ENCODE measurements around the gene ZFR2.
"Not testable (repeated sequence)": the region's sequence is repeated elsewhere in the genome, so short reads cannot be mapped to it uniquely, and the experiment has no call there.

The ZFR2 gene

GRCh38 chr19:3874695-3875094, 5.9 kb upstream of the ZFR2 start:
- in situ Hi-C loops (cut with MboI; ENCODE audit: low sequenced_read_pairs): not testable (repeated sequence)

- in situ Hi-C loops (cut with MboI; ENCODE audit: low sequenced_read_pairs): no loop called here
These were observed 4.3 kb upstream of the ZFR2 start for GRCh38 chr19:3873151-3873550.

GRCh38 chr19:3867971-3868769, 668 bp downstream of the ZFR2 start:
- in situ Hi-C loops (cut with MboI; ENCODE audit: low sequenced_read_pairs): no loop called here

- in situ Hi-C loops (cut with MboI; ENCODE audit: low sequenced_read_pairs): no loop called here
These were observed 1.8 kb downstream of the ZFR2 start for GRCh38 chr19:3866910-3867638.

GRCh38 chr19:3863648-3864047, 5.2 kb downstream of the ZFR2 start:
- in situ Hi-C loops (cut with MboI; ENCODE audit: low sequenced_read_pairs): no loop called here

- in situ Hi-C loops (cut with MboI; ENCODE audit: low sequenced_read_pairs): no loop called here
These were observed 5.9 kb downstream of the ZFR2 start for GRCh38 chr19:3862826-3863500.

GRCh38 chr19:3860499-3860898, 8.3 kb downstream of the ZFR2 start:
- in situ Hi-C loops (cut with MboI; ENCODE audit: low sequenced_read_pairs): no loop called here

GRCh38 chr19:3857449-3858003, 11.3 kb downstream of the ZFR2 start:
- in situ Hi-C loops (cut with MboI; ENCODE audit: low sequenced_read_pairs): no loop called here

- in situ Hi-C loops (cut with MboI; ENCODE audit: low sequenced_read_pairs): no loop called here
These were observed 13.5 kb downstream of the ZFR2 start for GRCh38 chr19:3855320-3855719.

GRCh38 chr19:3852614-3853254, 16.1 kb downstream of the ZFR2 start:
- in situ Hi-C loops (cut with MboI; ENCODE audit: low sequenced_read_pairs): no loop called here

GRCh38 chr19:3852177-3852511, 16.7 kb downstream of the ZFR2 start:
- in situ Hi-C loops (cut with MboI; ENCODE audit: low sequenced_read_pairs): no loop called here

GRCh38 chr19:3851254-3852176, 17.3 kb downstream of the ZFR2 start:
- in situ Hi-C loops (cut with MboI; ENCODE audit: low sequenced_read_pairs): no loop called here

- in situ Hi-C loops (cut with MboI; ENCODE audit: low sequenced_read_pairs): no loop called here
These were observed 18.4 kb downstream of the ZFR2 start for GRCh38 chr19:3850320-3850972.

- in situ Hi-C loops (cut with MboI; ENCODE audit: low sequenced_read_pairs): loop anchor here (10.0 kb wide), 1 partner anchor 355 kb away; no protein-coding TSS in a partner anchor
These were observed 19.1 kb downstream of the ZFR2 start for GRCh38 chr19:3849787-3850186.

- in situ Hi-C loops (cut with MboI; ENCODE audit: low sequenced_read_pairs): loop anchor here (10.0 kb wide), 1 partner anchor 356 kb away; no protein-coding TSS in a partner anchor
These were observed 19.7 kb downstream of the ZFR2 start for GRCh38 chr19:3849092-3849491.

- in situ Hi-C loops (cut with MboI; ENCODE audit: low sequenced_read_pairs): loop anchor here (10.0 kb wide), 1 partner anchor 360 kb away; no protein-coding TSS in a partner anchor
These were observed 24.2 kb downstream of the ZFR2 start for GRCh38 chr19:3844596-3844995.

- in situ Hi-C loops (cut with MboI; ENCODE audit: low sequenced_read_pairs): loop anchor here (10.0 kb wide), 1 partner anchor 362 kb away; no protein-coding TSS in a partner anchor
These were observed 25.9 kb downstream of the ZFR2 start for GRCh38 chr19:3842948-3843347.

- in situ Hi-C loops (cut with MboI; ENCODE audit: low sequenced_read_pairs): loop anchor here (10.0 kb wide), 1 partner anchor 364 kb away; no protein-coding TSS in a partner anchor
These were observed 28.0 kb downstream of the ZFR2 start for GRCh38 chr19:3840804-3841203.

GRCh38 chr19:3839941-3840340, 28.9 kb downstream of the ZFR2 start:
- in situ Hi-C loops (cut with MboI; ENCODE audit: low sequenced_read_pairs): loop anchor here (10.0 kb wide), 1 partner anchor 365 kb away; no protein-coding TSS in a partner anchor
